IPS DF 6.9 (cell line): ENCODE data around the gene MRI1.

Source experiments
- DNase-seq: peaks from one replicate; pipeline ENCODE4 v3.0.0-alpha.2; 2013; ENCODE audit warnings: low read depth, low spot score
- H3K27ac ChIP-seq: one replicate; pipeline ENCODE4 v1.5.1; 2013; ENCODE audit warnings: low read length, control low read depth
- H3K27me3 ChIP-seq: 2 replicates; pipeline ENCODE4 v1.6.1; 2013; ENCODE audit warnings: mild to moderate bottlenecking, low read length; ENCODE audit not compliant: control insufficient read depth, insufficient read depth
- H3K36me3 ChIP-seq: 2 replicates; pipeline ENCODE4 v1.6.1; 2013; ENCODE audit warnings: low read length; ENCODE audit not compliant: control insufficient read depth, insufficient read depth
- H3K4me1 ChIP-seq: 2 replicates; pipeline ENCODE4 v1.6.1; 2013; ENCODE audit warnings: low read length; ENCODE audit not compliant: control insufficient read depth, insufficient read depth
- H3K4me3 ChIP-seq: 2 replicates; pipeline ENCODE4 v1.5.1; 2013; ENCODE audit warnings: mild to moderate bottlenecking, low read length
- H3K9me3 ChIP-seq: 2 replicates; pipeline ENCODE4 v1.6.1; 2013; ENCODE audit warnings: low read length, inconsistent platforms; ENCODE audit not compliant: control insufficient read depth, insufficient read depth
- WGBS: extraction: QIAGEN DNeasy Blood & Tissue Kit; methylation state at CpG from one replicate; pipeline ENCODE4 v1.1.7; 2013; ENCODE audit warnings: mixed read lengths, missing lambda C conversion rate; ENCODE audit not compliant: insufficient read length, insufficient coverage; 5-methylcytosine and 5-hydroxymethylcytosine counted together

Gene MRI1

GRCh38 chr19:13803038-13803437 lies 38.7 kb downstream of the MRI1 start:
- no CpG with 5 or more reads among the region's 9 CpGs for WGBS
- no peaks in the 10 kb centered on the region for H3K27me3 ChIP-seq
- DNase-seq: no peak
- H3K4me1 ChIP-seq: no peaks in the 10 kb centered on the region
- H3K27ac ChIP-seq: no peak overlapping the region
- H3K4me3 ChIP-seq: no peak overlapping the region
- no peaks in the 10 kb centered on the region for H3K9me3 ChIP-seq
- H3K36me3 ChIP-seq: peaks cover 10% of the 10 kb centered on the region

GRCh38 chr19:13804830-13805683 lies 40.7 kb downstream of the MRI1 start:
- Histone ChIP-seq H3K27me3 (no peaks in the 10 kb centered on the region), H3K4me1 (no peaks in the 10 kb centered on the region), H3K36me3 (peaks cover 13% of the 10 kb centered on the region), H3K4me3 (no peak overlapping the region), H3K9me3 (no peaks in the 10 kb centered on the region), H3K27ac (no peak overlapping the region)
- DNase-seq: no peak
- 100% methylated on average over 2 of the region's 35 CpGs for WGBS

GRCh38 chr19:13806728-13807127 lies 42.4 kb downstream of the MRI1 start:
- Histone ChIP-seq H3K4me3 (no peak overlapping the region), H3K27me3 (no peaks in the 10 kb centered on the region), H3K4me1 (no peaks in the 10 kb centered on the region), H3K27ac (no peak overlapping the region), H3K9me3 (no peaks in the 10 kb centered on the region), H3K36me3 (peaks cover 13% of the 10 kb centered on the region)
- WGBS: 100% methylated on average over 2 of the region's 3 CpGs
- DNase-seq: no peak

- Histone ChIP-seq H3K36me3 (peaks cover 13% of the 10 kb centered on the region), H3K27ac (no peak overlapping the region), H3K27me3 (no peaks in the 10 kb centered on the region), H3K9me3 (no peaks in the 10 kb centered on the region), H3K4me3 (no peak overlapping the region), H3K4me1 (no peaks in the 10 kb centered on the region)
- no peak for DNase-seq
- WGBS: no CpG with 5 or more reads among the region's 3 CpGs
Observed at GRCh38 chr19:13807421-13808021, 43.2 kb downstream of the MRI1 start.

GRCh38 chr19:13808856-13809255 lies 44.5 kb downstream of the MRI1 start:
- Histone ChIP-seq H3K27me3 (no peaks in the 10 kb centered on the region), H3K4me3 (no peak overlapping the region), H3K9me3 (no peaks in the 10 kb centered on the region), H3K4me1 (no peaks in the 10 kb centered on the region), H3K36me3 (peaks cover 20% of the 10 kb centered on the region), H3K27ac (no peak overlapping the region)
- WGBS: no CpG with 5 or more reads among the region's 34 CpGs
- no peak for DNase-seq

- H3K9me3 ChIP-seq: no peaks in the 10 kb centered on the region
- H3K27me3 ChIP-seq: no peaks in the 10 kb centered on the region
- H3K36me3 ChIP-seq: peaks cover 21% of the 10 kb centered on the region
- WGBS: no CpG with 5 or more reads among the region's 11 CpGs
- H3K4me3 ChIP-seq: no peak overlapping the region
- H3K4me1 ChIP-seq: 0 out of 2 replicates have a peak, but pooled peaks cover under 1% of the 10 kb centered on the region
- no peak overlapping the region for H3K27ac ChIP-seq
- no peak for DNase-seq
Observed at GRCh38 chr19:13812544-13812943, 48.2 kb downstream of the MRI1 start.

- Histone ChIP-seq H3K9me3 (no peaks in the 10 kb centered on the region), H3K4me3 (no peak overlapping the region), H3K27ac (no peak overlapping the region), H3K4me1 (0 out of 2 replicates have a peak, but pooled peaks cover 2% of the 10 kb centered on the region), H3K36me3 (peaks cover 18% of the 10 kb centered on the region), H3K27me3 (no peaks in the 10 kb centered on the region)
- WGBS: no CpG with 5 or more reads among the region's 2 CpGs
- DNase-seq: no peak
Observed at GRCh38 chr19:13813147-13813546, 48.8 kb downstream of the MRI1 start.

GRCh38 chr19:13814550-13814949 lies 50.2 kb downstream of the MRI1 start:
- peaks cover 15% of the 10 kb centered on the region for H3K36me3 ChIP-seq
- no peaks in the 10 kb centered on the region for H3K9me3 ChIP-seq
- WGBS: no CpG with 5 or more reads among the region's 21 CpGs
- H3K4me1 ChIP-seq: 0 out of 2 replicates have a peak, but pooled peaks cover 2% of the 10 kb centered on the region
- no peaks in the 10 kb centered on the region for H3K27me3 ChIP-seq
- H3K27ac ChIP-seq: no peak overlapping the region
- DNase-seq: no peak
- no peak overlapping the region for H3K4me3 ChIP-seq

GRCh38 chr19:13817018-13817614 lies 52.8 kb downstream of the MRI1 start:
- H3K36me3 ChIP-seq: peaks cover 15% of the 10 kb centered on the region
- H3K27me3 ChIP-seq: no peaks in the 10 kb centered on the region
- H3K4me1 ChIP-seq: 0 out of 2 replicates have a peak, but pooled peaks cover 2% of the 10 kb centered on the region
- no peaks in the 10 kb centered on the region for H3K9me3 ChIP-seq
- no peak overlapping the region for H3K27ac ChIP-seq
- no CpG with 5 or more reads among the region's 11 CpGs for WGBS
- H3K4me3 ChIP-seq: peak overlapping the region; percentile 47; the same call in 1 of the 2 replicates
- DNase-seq: peak; percentile 99

GRCh38 chr19:13817615-13818371 lies 53.5 kb downstream of the MRI1 start:
- Histone ChIP-seq H3K9me3 (no peaks in the 10 kb centered on the region), H3K27ac (no peak overlapping the region), H3K4me1 (0 out of 2 replicates have a peak, but pooled peaks cover 2% of the 10 kb centered on the region), H3K4me3 (peak overlapping the region; percentile 47), H3K36me3 (peaks cover 13% of the 10 kb centered on the region), H3K27me3 (no peaks in the 10 kb centered on the region)
- peak; percentile 96 for DNase-seq
- no CpG with 5 or more reads among the region's 35 CpGs for WGBS
